ENCODE results near the gene ASF1B. TPM values are rescaled to one million over a fixed set of nuclear protein-coding genes. Genes with fewer than 3 reads are reported as not detected.

The ASF1B gene
- total RNA-seq, 1 experiment from 2014 or later: 38.4 TPM

GRCh38 chr19:14116525-14116917 lies 19.9 kb downstream of the ASF1B start (continued):
- TF ChIP-seq ZNF281 (CRISPR knock-in tag; IDR thresholded peaks at IDR 0.05): no peak
- no peak for TF ChIP-seq ZMAT4 (CRISPR knock-in tag; IDR thresholded peaks at IDR 0.05)
- TF ChIP-seq SOX15 (CRISPR knock-in tag; IDR thresholded peaks at IDR 0.05): no peak
- TF ChIP-seq MXD4 (CRISPR knock-in tag; IDR thresholded peaks at IDR 0.05; ENCODE audit: borderline replicate concordance): no peak
- no peak for TF ChIP-seq ATF1 (CRISPR knock-in tag; IDR thresholded peaks at IDR 0.05)

GRCh38 chr19:14115756-14116155 lies 20.6 kb downstream of the ASF1B start:
- TF ChIP-seq TP53 (CRISPR knock-in tag; IDR thresholded peaks at IDR 0.05) (no peak), TCF7 (CRISPR knock-in tag; IDR thresholded peaks at IDR 0.05; ENCODE audit: low read depth) (no peak), ZNF138 (CRISPR knock-in tag; conservative IDR thresholded peaks at IDR 0.05) (no peak), USF1 (CRISPR knock-in tag; IDR thresholded peaks at IDR 0.05) (no peak), NFE2L1 (CRISPR knock-in tag; IDR thresholded peaks at IDR 0.05) (no peak), PREB (CRISPR knock-in tag; IDR thresholded peaks at IDR 0.05; ENCODE audit: borderline replicate concordance) (no peak), FOXP1 (CRISPR knock-in tag; IDR thresholded peaks at IDR 0.05; ENCODE audit: borderline replicate concordance) (no peak)
- Mint-ChIP-seq H3K4me1 (peaks cover 42% of the 10 kb centered on the region), H3K27me3 (ENCODE audit: low read depth) (0 out of 2 replicates have a peak, but pooled peaks cover 7% of the 10 kb centered on the region), H3K4me3 (peak overlapping the region; percentile 86), H3K27ac (no peak overlapping the region), H3K9me3 (no peaks in the 10 kb centered on the region), H3K36me3 (no peaks in the 10 kb centered on the region)
- ATAC-seq (no peak), DNase-seq (ENCODE audit: low spot score) (no peak)
- POLR2A ChIA-PET: no interaction called here
- CTCF ChIA-PET: interaction anchor here (1.2 to 3.7 kb wide), 4 partner anchors 20 to 233 kb away, joined by 3 to 19 read pairs (median 11); partner anchors contain the start of genes ASF1B and C19orf67

GRCh38 chr19:14114854-14115253 lies 21.5 kb downstream of the ASF1B start:
- no peaks in the 10 kb centered on the region for H3K9me3 Mint-ChIP-seq
- TF ChIP-seq NR3C1 (CRISPR knock-in tag; conservative IDR thresholded peaks at IDR 0.05; ENCODE audit: low read depth): no peak
- TF ChIP-seq FOXK1 (CRISPR knock-in tag; IDR thresholded peaks at IDR 0.05): no peak
- TF ChIP-seq NFATC4 (CRISPR knock-in tag; IDR thresholded peaks at IDR 0.05): no peak
- TF ChIP-seq ZNF138 (CRISPR knock-in tag; conservative IDR thresholded peaks at IDR 0.05): no peak
- TF ChIP-seq CTCF (IDR thresholded peaks at IDR 0.05): peak; percentile 21; the same call in 1 of the 2 replicates
- no peak for TF ChIP-seq GTF2I (CRISPR knock-in tag; conservative IDR thresholded peaks at IDR 0.05)
- TF ChIP-seq PREB (CRISPR knock-in tag; IDR thresholded peaks at IDR 0.05; ENCODE audit: borderline replicate concordance): no peak
- H3K27ac Mint-ChIP-seq: no peak overlapping the region
- no peak overlapping the region; the same call in 1 of the 2 replicates for H3K4me3 Mint-ChIP-seq
- CTCF ChIA-PET: interaction anchor here (0.8 to 3.7 kb wide), 8 partner anchors 13 to 33 kb away, joined by 3 to 19 read pairs (median 5); partner anchors contain the start of gene ASF1B
- POLR2A ChIA-PET: interaction anchor here (0.5 kb wide), 1 partner anchor 156 kb away, joined by 4 read pairs; no protein-coding TSS in a partner anchor
- DNase-seq (ENCODE audit: low spot score) (peak; percentile 77), ATAC-seq (no peak)
- H3K4me1 Mint-ChIP-seq: peaks cover 42% of the 10 kb centered on the region
- H3K36me3 Mint-ChIP-seq: no peaks in the 10 kb centered on the region
- H3K27me3 Mint-ChIP-seq (ENCODE audit: low read depth): 0 out of 2 replicates have a peak, but pooled peaks cover 7% of the 10 kb centered on the region

Data from WTC11 (cell line).